Peyer's patch (tissue), 4 donors: Measurements from ENCODE around the gene B9D2.

Source experiments
- CTCF ChIP-seq, 6 experiments: fragments of 450-650 bp in 4 of 6; fragments of 200-600 bp in 2 of 6; sonication (generic) in 1 of 6; IDR thresholded peaks; one replicate each; pipeline ENCODE4 v1.5.1; 2017 to 2019; ENCODE audit warnings: antibody characterized with exemption in 6 of 6, mild to moderate bottlenecking in 3 of 6, moderate library complexity in 1 of 6
- POLR2A ChIP-seq, 2 donors: fragments of 450-650 bp; IDR thresholded peaks; one replicate each; pipeline ENCODE4 v1.5.1; 2017; ENCODE audit warnings: antibody characterized with exemption in 2 of 2, mild to moderate bottlenecking in 2 of 2, moderate library complexity in 2 of 2

GRCh38 chr19:41307090-41307875 lies 56.7 kb downstream of the B9D2 start:
- TF ChIP-seq CTCF (IDR thresholded peaks at IDR 0.05) (no peak), POLR2A (IDR thresholded peaks at IDR 0.05) (no peak)
